GM18907 (cell line): ENCODE data around the gene RAD51AP1.
A peak's percentile ranks its signal among the peaks of the same experiment; 100 is the strongest.
"Not testable (repeated sequence)": the region's sequence is repeated elsewhere in the genome, so short reads cannot be mapped to it uniquely, and the experiment has no call there.

ENCODE experiments used
- ATAC-seq: cut with Tn5 transposase; IDR thresholded peaks from one replicate; pipeline ENCODE4 v1.9.1; 2021; ENCODE audit warnings: mild to moderate bottlenecking, moderate library complexity; ENCODE audit not compliant: unreplicated experiment

RAD51AP1 gene

GRCh38 chr12:4538207-4539160 lies at the start of gene RAD51AP1:
Gene RAD51AP1, plus strand, starts transcription at chr12:4538890. Its CDS starts 50 bp downstream, at chr12:4538940.
- ATAC-seq = peak; percentile 89

GRCh38 chr12:4489556-4489955 lies 49.1 kb upstream of the RAD51AP1 start:
- ATAC-seq = no peak

GRCh38 chr12:4490973-4491372 lies 47.7 kb upstream of the RAD51AP1 start:
- no peak for ATAC-seq

- no peak for ATAC-seq
Observed at GRCh38 chr12:4496145-4496838, 42.4 kb upstream of the RAD51AP1 start.

GRCh38 chr12:4499186-4499585 lies 39.5 kb upstream of the RAD51AP1 start:
- no peak for ATAC-seq

- ATAC-seq = no peak
Observed at GRCh38 chr12:4505376-4505986, 33.2 kb upstream of the RAD51AP1 start.

- ATAC-seq = no peak
Observed at GRCh38 chr12:4506430-4506829, 32.3 kb upstream of the RAD51AP1 start.

GRCh38 chr12:4506870-4507269 lies 31.8 kb upstream of the RAD51AP1 start:
- peak; percentile 69 for ATAC-seq

GRCh38 chr12:4508503-4508902 lies 30.2 kb upstream of the RAD51AP1 start:
- ATAC-seq = not testable (repeated sequence)

- not testable (repeated sequence) for ATAC-seq
Observed at GRCh38 chr12:4509269-4509668, 29.4 kb upstream of the RAD51AP1 start.

GRCh38 chr12:4518106-4518728 lies 20.5 kb upstream of the RAD51AP1 start:
- no peak for ATAC-seq

- not testable (repeated sequence) for ATAC-seq
Observed at GRCh38 chr12:4523443-4523842, 15.2 kb upstream of the RAD51AP1 start.

GRCh38 chr12:4526923-4527546 lies 11.7 kb upstream of the RAD51AP1 start:
- no peak for ATAC-seq

GRCh38 chr12:4530160-4530559 lies 8.5 kb upstream of the RAD51AP1 start:
- ATAC-seq = no peak

GRCh38 chr12:4530982-4531586 lies 7.6 kb upstream of the RAD51AP1 start:
- ATAC-seq = no peak

- ATAC-seq = no peak
Observed at GRCh38 chr12:4535092-4535491, 3.6 kb upstream of the RAD51AP1 start.

- no peak for ATAC-seq
Observed at GRCh38 chr12:4535871-4536270, 2.8 kb upstream of the RAD51AP1 start.

- ATAC-seq = no peak
Observed at GRCh38 chr12:4539167-4539870, 629 bp downstream of the RAD51AP1 start.

- no peak for ATAC-seq
Observed at GRCh38 chr12:4540170-4540569, 1.5 kb downstream of the RAD51AP1 start.

- no peak for ATAC-seq
Observed at GRCh38 chr12:4540638-4541037, 1.9 kb downstream of the RAD51AP1 start.
